ENCODE data around the gene ZMIZ2.
A peak's percentile ranks its signal among the peaks of the same experiment; 100 is the strongest.

Gene ZMIZ2

GRCh38 chr7:44743750-44744149 is 4.9 kb upstream of the ZMIZ2 start:
- no CpG with 5 or more reads among the region's 1 CpG for WGBS (ENCODE audit: extremely low coverage, insufficient coverage, insufficient read length)
- H3K18ac ChIP-seq (ENCODE audit: low read length) = no peak overlapping the region
- no peak overlapping the region for H2BK5ac ChIP-seq (ENCODE audit: low read depth, low read length, poor library complexity)
- H4K8ac ChIP-seq (ENCODE audit: low read depth, low read length) = no peak overlapping the region
- H3K14ac ChIP-seq (ENCODE audit: low read length) = no peak overlapping the region
- no peaks in the 10 kb centered on the region for H3K9me3 ChIP-seq (ENCODE audit: insufficient read depth, low read depth, low read length)
- H3K27me3 ChIP-seq (ENCODE audit: insufficient read depth, low read length) = peaks cover 4% of the 10 kb centered on the region
- no peak overlapping the region for H2AK5ac ChIP-seq (ENCODE audit: low read length)
- H4K91ac ChIP-seq (ENCODE audit: low read depth, low read length) = no peak overlapping the region
- no peak overlapping the region for H3K4me3 ChIP-seq (ENCODE audit: low read depth, low read length)
- peaks cover 2% of the 10 kb centered on the region for H3K79me1 ChIP-seq (ENCODE audit: low read length)
- no peak overlapping the region for H3K9ac ChIP-seq (ENCODE audit: low read length)
- no peak overlapping the region for H3K23ac ChIP-seq (ENCODE audit: low read length)
- no peaks in the 10 kb centered on the region for H3K36me3 ChIP-seq (ENCODE audit: control insufficient read depth in 1 of 2, insufficient read depth in 2 of 2, low read length in 2 of 2)
- H3K4me2 ChIP-seq (ENCODE audit: low read length) = no peak overlapping the region
- DNase-seq = peak in 1 of 2 donors; percentile 60
- no peak overlapping the region for H2BK120ac ChIP-seq (ENCODE audit: insufficient read depth, low read length, poor library complexity)
- H3K4me1 ChIP-seq (ENCODE audit: control insufficient read depth in 1 of 2, insufficient read depth in 2 of 2, low read length in 2 of 2) = peaks cover 2% of the 10 kb centered on the region in 2 experiments
- H2BK12ac ChIP-seq (ENCODE audit: low read length) = no peak overlapping the region
- H3K27ac ChIP-seq (ENCODE audit: low read depth, low read length) = no peak overlapping the region
- no peak overlapping the region for H3K4ac ChIP-seq (ENCODE audit: low read depth, low read length)
- H4K12ac ChIP-seq (ENCODE audit: low read depth, low read length) = no peak overlapping the region
- H2AFZ ChIP-seq (ENCODE audit: insufficient read depth, low read length, poor library complexity) = no peak overlapping the region
- H3K79me2 ChIP-seq (ENCODE audit: control insufficient read depth, insufficient read depth, low read length, poor library complexity) = peaks cover 2% of the 10 kb centered on the region

- H2BK12ac ChIP-seq (ENCODE audit: low read length) = no peak overlapping the region
- peak overlapping the region; percentile 92 for H3K27ac ChIP-seq (ENCODE audit: low read depth, low read length)
- peaks cover 12 to 19% of the 10 kb centered on the region in 2 experiments for H3K4me1 ChIP-seq (ENCODE audit: control insufficient read depth in 1 of 2, insufficient read depth in 2 of 2, low read length in 2 of 2)
- H3K9me3 ChIP-seq (ENCODE audit: insufficient read depth, low read depth, low read length) = no peaks in the 10 kb centered on the region
- peak overlapping the region; percentile 68 for H3K4ac ChIP-seq (ENCODE audit: low read depth, low read length)
- H4K91ac ChIP-seq (ENCODE audit: low read depth, low read length) = peak overlapping the region; percentile 51
- peak overlapping the region; percentile 60 for H3K14ac ChIP-seq (ENCODE audit: low read length)
- H3K4me3 ChIP-seq (ENCODE audit: low read depth, low read length) = peak overlapping the region; percentile 95
- peak overlapping the region; percentile 85 for H3K4me2 ChIP-seq (ENCODE audit: low read length)
- H2AFZ ChIP-seq (ENCODE audit: insufficient read depth, low read length, poor library complexity) = peak overlapping the region; percentile 72
- H3K23ac ChIP-seq (ENCODE audit: low read length) = no peak overlapping the region
- peaks cover 5% of the 10 kb centered on the region for H3K79me1 ChIP-seq (ENCODE audit: low read length)
- H3K79me2 ChIP-seq (ENCODE audit: control insufficient read depth, insufficient read depth, low read length, poor library complexity) = peaks cover 6% of the 10 kb centered on the region
- peak overlapping the region; percentile 38 for H2AK5ac ChIP-seq (ENCODE audit: low read length)
- peak overlapping the region; percentile 59 for H4K8ac ChIP-seq (ENCODE audit: low read depth, low read length)
- H4K12ac ChIP-seq (ENCODE audit: low read depth, low read length) = peak overlapping the region; percentile 63
- H3K9ac ChIP-seq (ENCODE audit: low read length) = peak overlapping the region; percentile 57
- H3K36me3 ChIP-seq (ENCODE audit: control insufficient read depth in 1 of 2, insufficient read depth in 2 of 2, low read length in 2 of 2) = no peaks in the 10 kb centered on the region
- no peaks in the 10 kb centered on the region for H3K27me3 ChIP-seq (ENCODE audit: insufficient read depth, low read length)
- peak; percentile 53 to 68 for DNase-seq
- H2BK5ac ChIP-seq (ENCODE audit: low read depth, low read length, poor library complexity) = no peak overlapping the region
- WGBS (ENCODE audit: extremely low coverage, insufficient coverage, insufficient read length) = no CpG with 5 or more reads among the region's 60 CpGs
- H3K18ac ChIP-seq (ENCODE audit: low read length) = peak overlapping the region; percentile 51
- H2BK120ac ChIP-seq (ENCODE audit: insufficient read depth, low read length, poor library complexity) = no peak overlapping the region
These were observed 493 bp downstream of the ZMIZ2 start for GRCh38 chr7:44748948-44749731.

GRCh38 chr7:44749992-44750391 is 1.3 kb downstream of the ZMIZ2 start:
- no CpG with 5 or more reads among the region's 2 CpGs for WGBS (ENCODE audit: extremely low coverage, insufficient coverage, insufficient read length)
- DNase-seq = no peak
- H4K8ac ChIP-seq (ENCODE audit: low read depth, low read length) = no peak overlapping the region
- H4K91ac ChIP-seq (ENCODE audit: low read depth, low read length) = no peak overlapping the region
- no peak overlapping the region for H3K14ac ChIP-seq (ENCODE audit: low read length)
- peaks cover 6% of the 10 kb centered on the region for H3K79me2 ChIP-seq (ENCODE audit: control insufficient read depth, insufficient read depth, low read length, poor library complexity)
- H3K79me1 ChIP-seq (ENCODE audit: low read length) = peaks cover 5% of the 10 kb centered on the region
- H3K23ac ChIP-seq (ENCODE audit: low read length) = no peak overlapping the region
- H3K4ac ChIP-seq (ENCODE audit: low read depth, low read length) = no peak overlapping the region
- no peak overlapping the region for H3K27ac ChIP-seq (ENCODE audit: low read depth, low read length)
- no peaks in the 10 kb centered on the region for H3K36me3 ChIP-seq (ENCODE audit: control insufficient read depth in 1 of 2, insufficient read depth in 2 of 2, low read length in 2 of 2)
- no peak overlapping the region for H3K4me3 ChIP-seq (ENCODE audit: low read depth, low read length)
- H2AK5ac ChIP-seq (ENCODE audit: low read length) = no peak overlapping the region
- no peak overlapping the region for H3K18ac ChIP-seq (ENCODE audit: low read length)
- H2BK12ac ChIP-seq (ENCODE audit: low read length) = no peak overlapping the region
- H3K9me3 ChIP-seq (ENCODE audit: insufficient read depth, low read depth, low read length) = no peaks in the 10 kb centered on the region
- H4K12ac ChIP-seq (ENCODE audit: low read depth, low read length) = no peak overlapping the region
- no peak overlapping the region for H3K4me2 ChIP-seq (ENCODE audit: low read length)
- no peak overlapping the region for H2BK5ac ChIP-seq (ENCODE audit: low read depth, low read length, poor library complexity)
- no peak overlapping the region for H2BK120ac ChIP-seq (ENCODE audit: insufficient read depth, low read length, poor library complexity)
- H2AFZ ChIP-seq (ENCODE audit: insufficient read depth, low read length, poor library complexity) = no peak overlapping the region
- no peaks in the 10 kb centered on the region for H3K27me3 ChIP-seq (ENCODE audit: insufficient read depth, low read length)
- H3K9ac ChIP-seq (ENCODE audit: low read length) = no peak overlapping the region
- peaks cover 12 to 19% of the 10 kb centered on the region in 2 experiments for H3K4me1 ChIP-seq (ENCODE audit: control insufficient read depth in 1 of 2, insufficient read depth in 2 of 2, low read length in 2 of 2)

- Histone ChIP-seq H3K4me1 (ENCODE audit: control insufficient read depth in 1 of 2, insufficient read depth in 2 of 2, low read length in 2 of 2) (peaks cover 12 to 19% of the 10 kb centered on the region in 2 experiments), H3K18ac (ENCODE audit: low read length) (no peak overlapping the region), H3K14ac (ENCODE audit: low read length) (no peak overlapping the region), H3K27me3 (ENCODE audit: insufficient read depth, low read length) (no peaks in the 10 kb centered on the region), H2BK120ac (ENCODE audit: insufficient read depth, low read length, poor library complexity) (no peak overlapping the region), H2AK5ac (ENCODE audit: low read length) (no peak overlapping the region), H3K4me2 (ENCODE audit: low read length) (no peak overlapping the region), H3K79me2 (ENCODE audit: control insufficient read depth, insufficient read depth, low read length, poor library complexity) (peaks cover 6% of the 10 kb centered on the region), H2BK12ac (ENCODE audit: low read length) (no peak overlapping the region), H3K9me3 (ENCODE audit: insufficient read depth, low read depth, low read length) (no peaks in the 10 kb centered on the region), H3K4me3 (ENCODE audit: low read depth, low read length) (peak overlapping the region; percentile 27), H3K9ac (ENCODE audit: low read length) (no peak overlapping the region), H3K27ac (ENCODE audit: low read depth, low read length) (no peak overlapping the region), H2AFZ (ENCODE audit: insufficient read depth, low read length, poor library complexity) (no peak overlapping the region), H3K79me1 (ENCODE audit: low read length) (peaks cover 5% of the 10 kb centered on the region), H4K91ac (ENCODE audit: low read depth, low read length) (no peak overlapping the region), H4K8ac (ENCODE audit: low read depth, low read length) (no peak overlapping the region), H2BK5ac (ENCODE audit: low read depth, low read length, poor library complexity) (no peak overlapping the region), H3K23ac (ENCODE audit: low read length) (no peak overlapping the region), H3K4ac (ENCODE audit: low read depth, low read length) (no peak overlapping the region), H3K36me3 (ENCODE audit: control insufficient read depth in 1 of 2, insufficient read depth in 2 of 2, low read length in 2 of 2) (no peaks in the 10 kb centered on the region), H4K12ac (ENCODE audit: low read depth, low read length) (no peak overlapping the region)
- no peak for DNase-seq
- no CpG with 5 or more reads among the region's 3 CpGs for WGBS (ENCODE audit: extremely low coverage, insufficient coverage, insufficient read length)
These were observed 1.8 kb downstream of the ZMIZ2 start for GRCh38 chr7:44750424-44750823.
